H1 (cell line): ENCODE measurements around the gene CYGB. TPM values are rescaled to one million over a fixed set of nuclear protein-coding genes. Genes with fewer than 3 reads are reported as not detected.
A peak's percentile ranks its signal among the peaks of the same experiment; 100 is the strongest.

Source experiments
- CTCF ChIA-PET: fragments of 300-600 bp; sonication (Branson Sonifier 250); formaldehyde crosslinking; loops from one replicate; lab custom pipeline; 2021; ENCODE audit not compliant: partially characterized antibody; lab: Charles Lee
- POLR2A ChIA-PET: fragments of 300-600 bp; sonication (Branson Sonifier 250); formaldehyde crosslinking; loops from one replicate; lab custom pipeline; 2021; ENCODE audit warnings: inconsistent platforms; ENCODE audit not compliant: partially characterized antibody; lab: Charles Lee
- DNase-seq, 2 experiments: peaks; one replicate each; pipeline versions ENCODE4 v3.0.0 to v3.0.0-alpha.2; 2010 to 2022; ENCODE audit warnings: low spot score in 2 of 2, low read depth in 1 of 2, mixed read lengths in 1 of 2
- FAIRE-seq: peaks from 2 replicates; lab custom pipeline; 2011; peaks lifted over from hg19 to GRCh38; lab: Jason Lieb, UNC
- H2AFZ ChIP-seq: 2 replicates; pipeline ENCODE4 v1.8.1; 2012; ENCODE audit warnings: low read length, inconsistent platforms
- H2AK5ac ChIP-seq: 2 replicates; pipeline ENCODE4 v1.6.1; 2013; ENCODE audit warnings: low read depth, low read length
- H2BK120ac ChIP-seq: replicated peaks from 2 replicates; pipeline ENCODE3; 2013; ENCODE audit warnings: low read depth, low read length, inconsistent platforms
- H2BK12ac ChIP-seq: 2 replicates; pipeline ENCODE4 v1.6.1; 2013; ENCODE audit warnings: low read depth, low read length
- H2BK15ac ChIP-seq: 2 replicates; pipeline ENCODE4 v1.6.1; 2013; ENCODE audit warnings: low read length
- H2BK20ac ChIP-seq: 2 replicates; pipeline ENCODE4 v1.6.1; 2013; ENCODE audit warnings: low read length
- H2BK5ac ChIP-seq: 2 replicates; pipeline ENCODE4 v1.6.1; 2013; ENCODE audit warnings: low read depth, low read length
- H3K14ac ChIP-seq: 2 replicates; pipeline ENCODE4 v1.6.1; 2013; ENCODE audit warnings: inconsistent platforms; ENCODE audit not compliant: insufficient read length
- H3K18ac ChIP-seq: 2 replicates; pipeline ENCODE4 v1.6.1; 2013; ENCODE audit warnings: low read length; ENCODE audit errors: extremely low read depth
- H3K23ac ChIP-seq: 2 replicates; pipeline ENCODE4 v1.6.1; 2013; ENCODE audit warnings: inconsistent platforms; ENCODE audit not compliant: insufficient read length
- H3K23me2 ChIP-seq: 2 replicates; pipeline ENCODE4 v1.6.1; 2013; ENCODE audit warnings: low read depth, low read length
- H3K27ac ChIP-seq: 2 replicates; pipeline ENCODE4 v1.6.1; 2011; ENCODE audit warnings: low read depth, low read length, inconsistent platforms
- H3K27me3 ChIP-seq, 4 experiments: replicated peaks in 1 of 4; 1 replicate in 1 of 4; 2 replicates in 3 of 4; pipeline versions ENCODE4 v1.6.1 to v1.8.1; 2011 to 2013; ENCODE audit warnings: low read length in 3 of 4, mild to moderate bottlenecking in 3 of 4, inconsistent platforms in 2 of 4, mixed read lengths in 2 of 4, moderate library complexity in 1 of 4; ENCODE audit not compliant: control insufficient read depth in 3 of 4, insufficient read depth in 3 of 4; ENCODE audit errors: extremely low read depth in 1 of 4
- H3K36me3 ChIP-seq, 4 experiments: 2 replicates each; pipeline versions ENCODE4 v1.6.1 to v1.8.1; 2011 to 2013; ENCODE audit warnings: mild to moderate bottlenecking in 4 of 4, low read length in 3 of 4, moderate library complexity in 2 of 4, control low read depth in 1 of 4, inconsistent platforms in 1 of 4; ENCODE audit not compliant: insufficient read depth in 4 of 4, control insufficient read depth in 2 of 4
- H3K4ac ChIP-seq: replicated peaks from 2 replicates; pipeline ENCODE3; 2013; ENCODE audit warnings: low read length, low read depth, mixed read lengths, inconsistent platforms; ENCODE audit not compliant: insufficient read length
- H3K4me1 ChIP-seq, 4 experiments: replicated peaks in 1 of 4; 1 replicate in 1 of 4; 2 replicates in 3 of 4; pipeline versions ENCODE4 v1.6.1 to v1.8.1; 2011 to 2013; ENCODE audit warnings: low read length in 3 of 4, inconsistent platforms in 2 of 4, mixed read lengths in 1 of 4; ENCODE audit not compliant: insufficient read depth in 4 of 4, control insufficient read depth in 3 of 4
- H3K4me2 ChIP-seq, 2 experiments: 2 replicates each; pipeline versions ENCODE4 v1.6.1 to v1.8.1; 2011 to 2013; ENCODE audit warnings: low read depth in 2 of 2, low read length in 2 of 2, control low read depth in 1 of 2, inconsistent platforms in 1 of 2, mild to moderate bottlenecking in 1 of 2; ENCODE audit not compliant: insufficient read depth in 1 of 2
- H3K4me3 ChIP-seq, 4 experiments: fragments of 200-600, 300-600 bp in 1 of 4; sonication (generic), shearing (Covaris generic), sonication (Bioruptor Twin) in 1 of 4; 2 replicates each; pipeline versions ENCODE4 v1.5.1 to v1.8.1; 2011 to 2016; ENCODE audit warnings: low read length in 4 of 4, low read depth in 3 of 4, control low read depth in 2 of 4, inconsistent platforms in 2 of 4, mild to moderate bottlenecking in 2 of 4, mixed read lengths in 1 of 4, moderate library complexity in 1 of 4; ENCODE audit not compliant: insufficient read depth in 2 of 4; ENCODE audit errors: extremely low read depth in 1 of 4
- H3K56ac ChIP-seq: replicated peaks from 2 replicates; pipeline ENCODE3; 2013; ENCODE audit warnings: low read depth, mild to moderate bottlenecking, mixed read lengths, low read length, inconsistent platforms; ENCODE audit not compliant: insufficient read length
- H3K79me1 ChIP-seq: 2 replicates; pipeline ENCODE4 v1.6.1; 2013; ENCODE audit warnings: low read depth, low read length, control low read depth
- H3K79me2 ChIP-seq, 2 experiments: 2 replicates each; pipeline versions ENCODE4 v1.6.1 to v1.8.1; 2012 to 2013; ENCODE audit warnings: low read length in 2 of 2, mild to moderate bottlenecking in 2 of 2, inconsistent platforms in 1 of 2; ENCODE audit not compliant: insufficient read depth in 2 of 2, control insufficient read depth in 1 of 2
- H3K9ac ChIP-seq, 4 experiments: replicated peaks in 1 of 4; 1 replicate in 1 of 4; 2 replicates in 3 of 4; pipeline versions ENCODE4 v1.6.1 to v1.8.1; 2011 to 2013; ENCODE audit warnings: low read depth in 3 of 4, low read length in 3 of 4, control low read depth in 2 of 4, mild to moderate bottlenecking in 2 of 4, moderate library complexity in 2 of 4, inconsistent platforms in 1 of 4; ENCODE audit errors: extremely low read depth in 1 of 4
- H3K9me3 ChIP-seq, 2 experiments: 2 replicates each; pipeline versions ENCODE4 v1.6.1 to v1.8.1; 2012 to 2013; ENCODE audit warnings: mild to moderate bottlenecking in 2 of 2, moderate library complexity in 2 of 2, control low read depth in 1 of 2, inconsistent platforms in 1 of 2, low read depth in 1 of 2, low read length in 1 of 2, mixed read lengths in 1 of 2; ENCODE audit not compliant: insufficient read depth in 2 of 2
- H4K20me1 ChIP-seq, 2 experiments: replicated peaks in 1 of 2; 2 replicates each; pipeline versions ENCODE3 to v1.8.1; 2011 to 2013; ENCODE audit warnings: inconsistent platforms in 2 of 2, low read length in 2 of 2, mild to moderate bottlenecking in 1 of 2; ENCODE audit not compliant: insufficient read depth in 2 of 2, control insufficient read depth in 1 of 2
- H4K5ac ChIP-seq: 2 replicates; pipeline ENCODE4 v1.6.1; 2013; ENCODE audit warnings: low read length, low read depth, mixed read lengths, inconsistent platforms; ENCODE audit not compliant: insufficient read length
- H4K8ac ChIP-seq: 2 replicates; pipeline ENCODE4 v1.8.0; 2013; ENCODE audit warnings: mild to moderate bottlenecking, moderate library complexity, low read length, inconsistent platforms; ENCODE audit not compliant: insufficient read depth; ENCODE audit errors: extremely low read depth
- H4K91ac ChIP-seq: replicated peaks from 2 replicates; pipeline ENCODE3; 2013; ENCODE audit warnings: low read length, mixed read lengths, inconsistent platforms; ENCODE audit not compliant: insufficient read length
- CBX5 ChIP-seq: fragments of 300-800, 300-1000 bp; sonication (generic); IDR thresholded peaks from 2 replicates; pipeline ENCODE4 v1.7.1; 2016; ENCODE audit warnings: antibody characterized with exemption, low read length, low read depth
- EP300 ChIP-seq, 2 experiments: IDR thresholded peaks; 1 replicate in 1 of 2; 2 replicates in 1 of 2; pipeline ENCODE4 v1.6.1; 2011 to 2012; ENCODE audit warnings: low read depth in 2 of 2, low read length in 2 of 2, mild to moderate bottlenecking in 2 of 2, borderline replicate concordance in 1 of 2, inconsistent platforms in 1 of 2, moderate library complexity in 1 of 2
- GTF2F1 ChIP-seq: IDR thresholded peaks from 2 replicates; pipeline ENCODE4 v1.6.1; 2012; ENCODE audit warnings: low read depth, low read length, improper control_type of control experiment, borderline replicate concordance
- KDM1A ChIP-seq: fragments of 200-600, 300-600 bp; sonication (generic); IDR thresholded peaks from 2 replicates; pipeline ENCODE4 v1.7.1; 2016; ENCODE audit warnings: mild to moderate bottlenecking, low read length, borderline replicate concordance
- NRF1 ChIP-seq: IDR thresholded peaks from 2 replicates; pipeline ENCODE4 v1.6.1; 2011; ENCODE audit warnings: mild to moderate bottlenecking, low read depth, low read length, improper control_type of control experiment
- RAD21 ChIP-seq, 2 experiments: IDR thresholded peaks in 1 of 2; conservative IDR thresholded peaks in 1 of 2; 2 replicates each; pipeline ENCODE4 v1.6.1; 2011; ENCODE audit warnings: low read depth in 2 of 2, low read length in 2 of 2, improper control_type of control experiment in 1 of 2, inconsistent platforms in 1 of 2, mild to moderate bottlenecking in 1 of 2, moderate library complexity in 1 of 2
- RBBP5 ChIP-seq: IDR thresholded peaks from 2 replicates; pipeline ENCODE4 v1.7.1; 2012; ENCODE audit warnings: low read depth, mild to moderate bottlenecking, inconsistent platforms, low read length, moderate library complexity, borderline replicate concordance
- RNF2 ChIP-seq: fragments of 200-900, 300-1000 bp; sonication (generic); IDR thresholded peaks from 2 replicates; pipeline ENCODE4 v1.7.1; 2016; ENCODE audit warnings: borderline replicate concordance, low read depth, mild to moderate bottlenecking, antibody characterized with exemption, low read length; ENCODE audit not compliant: poor library complexity, severe bottlenecking; ENCODE audit errors: missing control alignments
- RXRA ChIP-seq: IDR thresholded peaks from 2 replicates; pipeline ENCODE4 v1.6.1; 2011; ENCODE audit warnings: low read depth, mild to moderate bottlenecking, low read length, moderate library complexity; ENCODE audit not compliant: insufficient read depth
- SP1 ChIP-seq: IDR thresholded peaks from 2 replicates; pipeline ENCODE4 v1.6.1; 2011; ENCODE audit warnings: low read depth, low read length
- TAF7 ChIP-seq: optimal IDR thresholded peaks from 2 replicates; pipeline ENCODE3; 2011; ENCODE audit warnings: low read depth, mild to moderate bottlenecking, inconsistent platforms, low read length, moderate library complexity, borderline replicate concordance
- TBP ChIP-seq: IDR thresholded peaks from 2 replicates; pipeline ENCODE4 v1.6.1; 2011; ENCODE audit warnings: low read depth, low read length, improper control_type of control experiment
- TCF12 ChIP-seq: IDR thresholded peaks from 2 replicates; pipeline ENCODE4 v1.6.1; 2011; ENCODE audit warnings: low read depth, mild to moderate bottlenecking, low read length
- WGBS, 2 experiments: shearing (Covaris generic) in 1 of 2; methylation state at CpG; one replicate each; pipeline versions ENCODE4 v1.1.6 to v1.1.7; 2013 to 2015; ENCODE audit warnings: low lambda C conversion rate in 2 of 2, mixed read lengths in 2 of 2, inconsistent platforms in 1 of 2, low coverage in 1 of 2, missing lambda C conversion rate in 1 of 2; ENCODE audit not compliant: insufficient replicate concordance in 2 of 2, insufficient coverage in 1 of 2, insufficient read length in 1 of 2; ENCODE audit errors: extremely low coverage in 1 of 2, missing lambda C conversion rate in 1 of 2; 5-methylcytosine and 5-hydroxymethylcytosine counted together
- polyA plus RNA-seq, 7 experiments: library from polyadenylated mRNA; depleted of rRNA in 3 of 7; stranded (reverse) in 5 of 7; unstranded in 2 of 7; fragments of >200 nt in 5 of 7; fragments of 200-250 nt in 2 of 7; gene quantifications; 1 replicate in 5 of 7; 2 replicates in 1 of 7; 4 replicates in 1 of 7; pipeline versions ENCODE4 v1.2.1 to v1.2.3, GENCODE V29; 2011 to 2013; ENCODE audit warnings: missing spikeins in 2 of 7, mixed read lengths in 2 of 7
- total RNA-seq: library from RNA; stranded (reverse); fragmentation: NEBNext Ultra II Directional; extraction: Animal tissue kit (Norgen Biotek cat#: 25700); gene quantifications from 2 replicates; pipeline ENCODE4 v1.2.1, GENCODE V29; 2021

CYGB gene
- total and polyA plus RNA-seq, 2 of the 8 experiments (the other 6 are each of a cell fraction or from before 2014, with no cell fraction given), result 2.7 to 3.7 TPM

DNA sequence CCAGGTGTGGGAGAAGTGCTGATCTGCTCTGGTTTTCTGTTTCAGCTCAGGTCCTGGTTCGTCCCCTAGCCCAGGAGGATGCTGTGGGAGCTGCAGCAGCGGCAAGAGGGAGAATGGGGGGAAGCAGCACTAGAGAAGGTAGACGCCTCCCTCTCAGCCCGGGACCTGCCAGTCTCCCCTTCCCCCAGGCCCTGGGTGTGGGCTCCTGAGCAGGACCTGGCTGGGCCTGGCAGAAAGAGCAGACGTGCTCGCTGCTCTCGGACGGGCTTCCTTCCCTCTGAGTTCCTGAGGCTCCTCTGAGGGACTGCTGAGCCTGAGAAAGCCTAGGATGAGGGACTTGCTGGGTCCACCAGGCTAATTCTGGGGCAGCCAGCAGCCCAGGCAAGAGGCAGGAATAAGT, 5.5 kb upstream of the CYGB start:
- Histone ChIP-seq H3K14ac (no peak overlapping the region), H3K18ac (no peak overlapping the region), H3K4me3 (no peak overlapping the region), H3K4me2 (no peak overlapping the region), H3K9me3 (no peaks in the 10 kb centered on the region), H2BK12ac (peak overlapping the region; percentile 6; the same call in 1 of the 2 replicates), H4K8ac (peak overlapping the region; percentile 73; the same call in 1 of the 2 replicates), H3K36me3 (no peaks in the 10 kb centered on the region), H3K23ac (no peak overlapping the region), H2BK120ac (no peak overlapping the region), H4K20me1 (peaks cover 0 to 6% of the 10 kb centered on the region in 2 experiments), H4K5ac (no peak overlapping the region), H3K9ac (no peak overlapping the region), H4K91ac (no peak overlapping the region), H3K23me2 (peaks cover 13% of the 10 kb centered on the region), H2BK15ac (no peak overlapping the region), H3K4ac (no peak overlapping the region), H2BK5ac (0 out of 2 replicates have a peak overlapping the region, but pooled peaks have one; percentile 45), H2BK20ac (no peak overlapping the region), H3K4me1 (peaks cover 0 to 39% (median 19%) of the 10 kb centered on the region in 4 experiments; a peak in 6 of 7 replicates), H3K79me2 (no peaks in the 10 kb centered on the region; a peak in 1 of 4 replicates), H3K56ac (no peak overlapping the region), H2AFZ (no peak overlapping the region), H2AK5ac (no peak overlapping the region), H3K27me3 (peaks cover 5 to 20% (median 20%) of the 10 kb centered on the region in 4 experiments), H3K79me1 (no peaks in the 10 kb centered on the region), H3K27ac (no peak overlapping the region)
- 80% methylated on average over 8 of the region's 8 CpGs; no CpG with 5 or more reads in 1 of the 2 experiments for WGBS, 2 experiments
- CTCF ChIA-PET, result interaction anchor here (1.3 to 15.6 kb wide), 6 partner anchors 9 to 38 kb away, joined by 4 to 260 read pairs (median 24); no protein-coding TSS in a partner anchor
- no peak for DNase-seq
- POLR2A ChIA-PET, result interaction anchor here (1.1 to 3.7 kb wide), 6 partner anchors 15 to 159 kb away, joined by 3 to 27 read pairs (median 6); partner anchors contain the start of genes RHBDF2 and SPHK1
- no peak for FAIRE-seq
- TF ChIP-seq NRF1 (no peak), GTF2F1 (no peak), TBP (no peak), TCF12 (no peak), CBX5 (no peak), TAF7 (no peak), KDM1A (no peak), EP300 (IDR thresholded peaks at IDR 0.05; ENCODE audit: borderline replicate concordance in 1 of 2, low read depth in 2 of 2, low read length in 2 of 2) (no peak), SP1 (no peak), RAD21 (IDR thresholded peaks at IDR 0.05 in 1 of 2, conservative IDR thresholded peaks at IDR 0.05 in 1 of 2; ENCODE audit: low read depth in 2 of 2, low read length in 2 of 2) (no peak), RXRA (no peak), RBBP5 (no peak), RNF2 (no peak)
